ENCODE results near the gene BTF3.

- TF ChIP-seq TAF1 (IDR thresholded peaks at IDR 0.05; ENCODE audit: borderline replicate concordance, insufficient read depth, low read length) (no peak), POLR2AphosphoS5 (IDR thresholded peaks at IDR 0.05; ENCODE audit: low read depth, low read length) (no peak), SIN3A (IDR thresholded peaks at IDR 0.05; ENCODE audit: borderline replicate concordance, insufficient read depth, low read length) (no peak)
Observed at GRCh38 chr5:73534011-73534644, 35.9 kb downstream of the BTF3 start.
